HCT116 (cell line): ENCODE data around the gene UBE2E1. TPM values are rescaled to one million over a fixed set of nuclear protein-coding genes. Genes with fewer than 3 reads are reported as not detected.

Source experiments
- ATAC-seq: fragments of 200-7000 bp; cut with Tn5 transposase; 2 replicates; pipeline ENCODE4 v1.9.1; 2020; ENCODE audit warnings: mild to moderate bottlenecking, moderate library complexity
- BruUV-seq: library from RNA; stranded (reverse); fragments of 400-500 nt; replicated peaks from 2 replicates; lab custom pipeline; 2021; lab: Mats Ljungman, UMichigan
- CTCF ChIA-PET: fragments of 300-600 bp; sonication (Branson Sonifier 250); formaldehyde crosslinking; loops from one replicate; lab custom pipeline; 2021; ENCODE audit warnings: antibody characterized with exemption; lab: Charles Lee
- POLR2A ChIA-PET: fragments of 300-600, 350-600 bp; sonication (Branson Sonifier 250); formaldehyde crosslinking; loops from one replicate; lab custom pipeline; 2021; ENCODE audit warnings: antibody characterized with exemption; lab: Charles Lee
- RAD21 ChIA-PET, 2 experiments: fragments of 300-600 bp; sonication (Branson Sonifier 250); formaldehyde crosslinking; loops; one replicate each; lab custom pipeline; 2023; ENCODE audit warnings: low total read pairs in 2 of 2; ENCODE audit not compliant: uncharacterized antibody in 2 of 2, unreplicated experiment in 2 of 2, low non-redundant PET in 1 of 2; lab: Charles Lee
- DNase-seq: peaks from one replicate; pipeline ENCODE4 v3.0.0-alpha.2; 2010; ENCODE audit warnings: low read depth, low spot score
- H2AFZ ChIP-seq: fragments of 200-600 bp; shearing (Covaris generic), sonication (generic); 2 replicates; pipeline ENCODE4 v1.6.1; 2017; ENCODE audit warnings: low read depth, mixed run types, mixed read lengths, antibody characterized with exemption, low read length; ENCODE audit not compliant: poor library complexity, severe bottlenecking
- H3K27ac ChIP-seq: 2 replicates; pipeline ENCODE4 v1.5.1; 2012; ENCODE audit warnings: low read depth, low read length
- H3K27me3 ChIP-seq: fragments of 200-600 bp; sonication (generic); 2 replicates; pipeline ENCODE4 v1.6.1; 2016; ENCODE audit warnings: mixed run types, low read length, mixed read lengths; ENCODE audit not compliant: insufficient read depth
- H3K36me3 ChIP-seq, 2 experiments: fragments of 200-500 bp in 1 of 2; fragments of 200-600 bp in 1 of 2; sonication (Bioruptor generic) in 1 of 2; sonication (generic) in 1 of 2; 2 replicates each; pipeline versions ENCODE4 v1.5.1 to v1.6.1; 2014 to 2016; ENCODE audit warnings: low read length in 2 of 2, inconsistent platforms in 1 of 2, mixed read lengths in 1 of 2, mixed run types in 1 of 2; ENCODE audit not compliant: insufficient read depth in 2 of 2, control insufficient read depth in 1 of 2
- H3K4me1 ChIP-seq, 2 experiments: fragments of 200-600 bp in 1 of 2; sonication (generic) in 1 of 2; 2 replicates each; pipeline versions ENCODE4 v1.5.1 to v1.6.1; 2012 to 2017; ENCODE audit warnings: low read length in 2 of 2, inconsistent platforms in 1 of 2, mild to moderate bottlenecking in 1 of 2, mixed read lengths in 1 of 2, mixed run types in 1 of 2, moderate library complexity in 1 of 2; ENCODE audit not compliant: insufficient read depth in 2 of 2, control insufficient read depth in 1 of 2
- H3K4me2 ChIP-seq: fragments of 200-600 bp; sonication (generic); 2 replicates; pipeline ENCODE4 v1.6.1; 2017; ENCODE audit warnings: mixed run types, low read length, mixed read lengths
- H3K4me3 ChIP-seq, 2 experiments: fragments of 200-600 bp in 1 of 2; sonication (generic) in 1 of 2; replicated peaks in 1 of 2; 2 replicates each; pipeline ENCODE4 v1.5.1; 2011 to 2016; ENCODE audit warnings: low read length in 2 of 2, control low read depth in 1 of 2, low read depth in 1 of 2, mild to moderate bottlenecking in 1 of 2, mixed read lengths in 1 of 2, mixed run types in 1 of 2
- H3K79me2 ChIP-seq: fragments of 200-600 bp; sonication (generic); 2 replicates; pipeline ENCODE4 v1.6.1; 2017; ENCODE audit warnings: mild to moderate bottlenecking, mixed run types, low read length, moderate library complexity, mixed read lengths; ENCODE audit not compliant: insufficient read depth
- H3K9ac ChIP-seq: fragments of 200-600 bp; sonication (generic); 2 replicates; pipeline ENCODE4 v1.6.1; 2016; ENCODE audit warnings: low read length, mixed read lengths
- H3K9me2 ChIP-seq: fragments of 200-600 bp; sonication (generic), shearing (Covaris generic); 2 replicates; pipeline ENCODE4 v1.6.1; 2017; ENCODE audit warnings: mixed run types, mild to moderate bottlenecking, moderate library complexity; ENCODE audit not compliant: insufficient read depth
- H3K9me3 ChIP-seq, 2 experiments: fragments of 200-500 bp in 1 of 2; fragments of 200-600 bp in 1 of 2; sonication (Bioruptor generic) in 1 of 2; sonication (generic) in 1 of 2; 2 replicates each; pipeline ENCODE4 v1.6.1; 2014 to 2017; ENCODE audit warnings: low read length in 2 of 2, mixed read lengths in 2 of 2, inconsistent platforms in 1 of 2, low read depth in 1 of 2, mild to moderate bottlenecking in 1 of 2, mixed run types in 1 of 2, moderate library complexity in 1 of 2; ENCODE audit not compliant: control insufficient read depth in 1 of 2, insufficient read depth in 1 of 2
- H4K20me1 ChIP-seq: fragments of 200-600 bp; sonication (generic), shearing (Covaris generic); 2 replicates; pipeline ENCODE4 v1.6.1; 2017; ENCODE audit warnings: mixed run types, mild to moderate bottlenecking, moderate library complexity; ENCODE audit not compliant: insufficient read depth
- EGR1 ChIP-seq: IDR thresholded peaks from 2 replicates; pipeline ENCODE4 v1.6.1; 2012; ENCODE audit warnings: low read depth
- ELF1 ChIP-seq: IDR thresholded peaks from 2 replicates; pipeline ENCODE4 v1.6.1; 2012; ENCODE audit warnings: low read depth, borderline replicate concordance
- EZH2 ChIP-seq: fragments of 200-600 bp; sonication (generic); IDR thresholded peaks from 2 replicates; pipeline ENCODE4 v1.6.1; 2017; ENCODE audit warnings: antibody characterized with exemption, mixed run types
- POLR2A ChIP-seq: IDR thresholded peaks from 2 replicates; pipeline ENCODE4 v1.7.0; 2011; ENCODE audit warnings: borderline replicate concordance; ENCODE audit not compliant: insufficient read depth, insufficient read length; ENCODE audit errors: extremely low read depth
- ZBTB33 ChIP-seq: IDR thresholded peaks from 2 replicates; pipeline ENCODE4 v1.6.1; 2011; ENCODE audit warnings: mild to moderate bottlenecking, low read length, moderate library complexity; ENCODE audit not compliant: insufficient replicate concordance; ENCODE audit errors: extremely low read depth
- ZFX ChIP-seq: fragments of 450-650 bp; IDR thresholded peaks from 2 replicates; pipeline ENCODE4 v1.6.1; 2017
- intact Hi-C: fragments of 100-400 bp; cut with micrococcal nuclease; formaldehyde crosslinking; loops from 2 replicates; pipeline ENCODE4 v1.10.0; 2022
- total RNA-seq: library from RNA; stranded (reverse); gene quantifications from one replicate; pipeline ENCODE4 v1.2.1, GENCODE V29; 2021; ENCODE audit not compliant: unreplicated experiment

The UBE2E1 gene
- total RNA-seq, 1 experiment from 2014 or later = 75.1 TPM

- Histone ChIP-seq H3K9me3 (no peaks in the 10 kb centered on the region), H3K36me3 (no peaks in the 10 kb centered on the region), H3K27me3 (no peaks in the 10 kb centered on the region), H3K27ac (no peak overlapping the region), H3K9me2 (no peaks in the 10 kb centered on the region), H2AFZ (no peak overlapping the region), H3K9ac (no peak overlapping the region), H4K20me1 (no peaks in the 10 kb centered on the region; the same call in 1 of the 2 replicates), H3K79me2 (peaks cover 73% of the 10 kb centered on the region), H3K4me2 (no peak overlapping the region), H3K4me3 (no peak overlapping the region), H3K4me1 (peaks cover 0 to 5% of the 10 kb centered on the region in 2 experiments; a peak in 2 of 4 replicates)
- ATAC-seq (no peak), DNase-seq (no peak)
- ChIA-PET RAD21 (no interaction called here), CTCF (interaction anchor here (1.3 kb wide), 1 partner anchor 8 kb away, joined by 4 read pairs; no protein-coding TSS in a partner anchor), POLR2A (no interaction called here)
- intact Hi-C loops = no loop called here
- BruUV-seq = no TSS peak
- no peak for TF ChIP-seq ZFX
- TF ChIP-seq ELF1 = no peak
- TF ChIP-seq EGR1 = no peak
- TF ChIP-seq EZH2 = no peak
Measured at GRCh38 chr3:23825802-23826201, 20.0 kb downstream of the UBE2E1 start.

GRCh38 chr3:23826382-23827064 lies 20.8 kb downstream of the UBE2E1 start:
- CTCF ChIA-PET = interaction anchor here (1.1 to 1.3 kb wide), 2 partner anchors 8 to 9 kb away, joined by 4 read pairs; no protein-coding TSS in a partner anchor
- intact Hi-C loops = no loop called here
- no peaks in the 10 kb centered on the region for H3K9me3 ChIP-seq
- no peak overlapping the region for H2AFZ ChIP-seq
- RAD21 ChIA-PET = no interaction called here
- no peak for DNase-seq
- POLR2A ChIA-PET = no interaction called here
- no peak overlapping the region for H3K4me3 ChIP-seq
- no peak overlapping the region for H3K9ac ChIP-seq
- no peak overlapping the region for H3K4me2 ChIP-seq
- no peaks in the 10 kb centered on the region for H3K9me2 ChIP-seq
- no peaks in the 10 kb centered on the region for H3K27me3 ChIP-seq
- H3K27ac ChIP-seq = no peak overlapping the region
- H3K36me3 ChIP-seq = no peaks in the 10 kb centered on the region
- ATAC-seq = no peak
- no TSS peak for BruUV-seq
- peaks cover 74% of the 10 kb centered on the region for H3K79me2 ChIP-seq
- TF ChIP-seq EGR1 (no peak), ZBTB33 (no peak), EZH2 (no peak), POLR2A (no peak)
- H3K4me1 ChIP-seq = peaks cover 0 to 9% of the 10 kb centered on the region in 2 experiments; a peak in 2 of 4 replicates
- H4K20me1 ChIP-seq = no peaks in the 10 kb centered on the region; the same call in 1 of the 2 replicates
